ENCODE measurements around the gene MYL10. TPM values are rescaled to one million over a fixed set of nuclear protein-coding genes. Genes with fewer than 3 reads are reported as not detected.

Gene MYL10
- total RNA-seq, 4 donors from 2014 or later, result not detected

DNA sequence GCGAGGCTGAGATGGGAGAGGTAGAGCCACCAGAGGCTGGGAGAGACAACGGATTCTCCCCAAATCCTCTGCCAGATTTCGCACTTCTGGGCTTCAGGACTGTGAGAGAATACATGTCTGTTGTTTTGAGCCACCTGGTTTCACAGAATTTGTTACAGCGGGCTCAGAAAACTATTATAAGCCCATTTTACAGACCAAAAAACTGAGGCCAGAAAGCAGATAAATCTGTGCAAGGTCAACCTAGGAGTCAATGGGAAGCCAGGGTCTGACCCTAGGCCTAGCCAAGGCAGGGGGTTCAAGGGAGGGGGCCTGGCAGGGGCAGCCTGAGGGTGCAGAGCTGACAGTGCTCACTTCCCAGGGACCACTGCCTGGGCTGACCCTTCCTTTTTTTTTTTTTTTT lies 8.7 kb downstream of the MYL10 start:
- TF ChIP-seq, protein P1, sequence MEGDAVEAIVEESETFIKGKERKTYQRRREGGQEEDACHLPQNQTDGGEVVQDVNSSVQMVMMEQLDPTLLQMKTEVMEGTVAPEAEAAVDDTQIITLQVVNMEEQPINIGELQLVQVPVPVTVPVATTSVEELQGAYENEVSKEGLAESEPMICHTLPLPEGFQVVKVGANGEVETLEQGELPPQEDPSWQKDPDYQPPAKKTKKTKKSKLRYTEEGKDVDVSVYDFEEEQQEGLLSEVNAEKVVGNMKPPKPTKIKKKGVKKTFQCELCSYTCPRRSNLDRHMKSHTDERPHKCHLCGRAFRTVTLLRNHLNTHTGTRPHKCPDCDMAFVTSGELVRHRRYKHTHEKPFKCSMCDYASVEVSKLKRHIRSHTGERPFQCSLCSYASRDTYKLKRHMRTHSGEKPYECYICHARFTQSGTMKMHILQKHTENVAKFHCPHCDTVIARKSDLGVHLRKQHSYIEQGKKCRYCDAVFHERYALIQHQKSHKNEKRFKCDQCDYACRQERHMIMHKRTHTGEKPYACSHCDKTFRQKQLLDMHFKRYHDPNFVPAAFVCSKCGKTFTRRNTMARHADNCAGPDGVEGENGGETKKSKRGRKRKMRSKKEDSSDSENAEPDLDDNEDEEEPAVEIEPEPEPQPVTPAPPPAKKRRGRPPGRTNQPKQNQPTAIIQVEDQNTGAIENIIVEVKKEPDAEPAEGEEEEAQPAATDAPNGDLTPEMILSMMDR (IDR thresholded peaks at IDR 0.05), result no peak
- no peak for ATAC-seq (ENCODE audit: low FRiP score)
- DNase-seq (ENCODE audit: low spot score), result no peak

DNA sequence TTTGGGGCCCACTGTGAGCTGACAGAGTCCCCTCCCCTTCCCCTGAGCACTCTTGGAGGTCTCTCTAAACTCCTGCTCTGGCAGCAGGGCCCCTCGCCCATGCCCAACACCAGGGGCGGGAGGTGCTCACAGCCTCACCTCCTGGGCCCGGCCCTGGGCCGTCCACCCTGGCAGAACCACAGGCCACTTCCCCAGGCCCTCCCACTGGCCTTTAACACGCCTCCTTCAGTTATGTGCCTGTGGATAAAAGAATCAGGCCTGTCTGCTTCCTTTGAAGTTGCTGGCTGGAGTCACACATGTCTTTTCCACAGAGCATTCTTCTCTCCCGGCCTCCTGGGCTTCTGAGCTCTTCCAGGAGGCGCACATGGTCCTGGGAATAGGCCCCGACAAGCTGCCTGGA lies 10.2 kb downstream of the MYL10 start:
- TF ChIP-seq, protein P1 (IDR thresholded peaks at IDR 0.05), result no peak
- DNase-seq (ENCODE audit: low spot score) (no peak), ATAC-seq (ENCODE audit: low FRiP score) (no peak)

DNA sequence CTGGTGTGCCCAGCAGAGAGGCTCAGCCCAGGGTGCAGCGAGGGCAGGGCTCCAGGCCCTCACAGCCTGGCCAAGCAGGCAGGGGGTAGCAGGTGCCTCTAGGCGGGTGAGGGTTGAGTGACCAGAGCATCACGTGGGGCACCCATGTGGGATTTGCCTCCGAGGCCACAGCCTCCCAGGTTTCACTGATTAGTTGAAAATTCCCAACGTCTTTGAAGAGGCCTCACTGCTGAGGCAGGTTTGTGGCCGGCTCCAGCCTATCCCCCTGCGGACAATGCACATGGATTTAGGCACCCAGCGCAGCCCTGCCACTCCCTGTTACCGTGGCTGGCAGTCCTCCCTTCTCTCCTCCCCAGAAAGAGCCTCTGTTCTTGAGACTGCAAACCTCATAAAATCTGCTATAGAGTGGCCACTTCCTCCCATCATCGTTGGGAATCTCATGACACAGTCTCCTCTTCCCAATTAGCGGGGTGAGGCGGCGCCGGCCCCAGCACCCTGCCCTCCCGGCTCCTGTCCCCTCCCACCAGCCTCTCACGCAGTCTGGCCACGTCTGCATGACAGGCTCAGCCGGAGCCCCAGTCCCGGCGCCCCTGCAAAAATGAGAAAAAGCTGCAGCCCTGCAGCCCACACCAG lies 10.8 kb downstream of the MYL10 start:
- TF ChIP-seq, protein P1 (IDR thresholded peaks at IDR 0.05), result no peak
- no peak for DNase-seq (ENCODE audit: low spot score)
- no peak for ATAC-seq (ENCODE audit: low FRiP score)

DNA sequence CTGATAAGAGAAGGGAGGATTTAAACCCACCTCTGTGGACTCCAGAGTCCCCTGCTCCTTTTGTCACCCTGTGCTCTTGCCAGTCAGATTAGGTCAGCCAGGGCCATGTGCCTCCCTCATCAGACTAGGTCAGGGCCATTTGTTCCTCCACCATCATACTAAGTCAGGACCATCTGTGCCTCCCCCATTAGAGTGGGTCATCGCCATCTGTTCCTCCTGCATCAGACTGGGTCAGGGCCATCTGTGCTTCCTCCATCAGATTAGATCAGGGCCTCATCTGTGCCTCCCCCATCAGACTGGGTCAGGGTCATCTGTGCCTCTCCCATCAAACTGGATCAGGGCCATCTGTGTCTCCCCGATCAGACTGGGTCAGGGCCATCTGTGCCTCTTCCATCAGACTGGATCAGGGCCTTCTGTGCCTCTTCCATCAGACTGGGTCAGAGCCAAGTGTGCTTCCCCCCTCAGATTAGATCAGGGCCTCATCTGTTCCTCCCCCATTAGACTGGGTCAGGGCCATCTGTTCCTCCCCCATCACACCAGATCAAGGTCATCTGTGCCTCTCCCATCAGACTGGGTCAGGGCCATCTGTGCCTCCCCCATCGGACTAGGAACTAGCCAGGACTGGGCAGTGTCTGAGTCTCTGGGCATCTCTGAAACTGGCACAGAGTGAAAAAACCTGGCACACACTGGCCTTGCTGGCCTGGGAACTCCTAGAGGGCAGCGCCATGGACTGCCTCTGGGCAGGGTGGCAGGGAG lies 11.5 kb downstream of the MYL10 start:
- ATAC-seq (ENCODE audit: low FRiP score) (no peak), DNase-seq (ENCODE audit: low spot score) (no peak)
- TF ChIP-seq, protein P1 (IDR thresholded peaks at IDR 0.05), result no peak

DNA sequence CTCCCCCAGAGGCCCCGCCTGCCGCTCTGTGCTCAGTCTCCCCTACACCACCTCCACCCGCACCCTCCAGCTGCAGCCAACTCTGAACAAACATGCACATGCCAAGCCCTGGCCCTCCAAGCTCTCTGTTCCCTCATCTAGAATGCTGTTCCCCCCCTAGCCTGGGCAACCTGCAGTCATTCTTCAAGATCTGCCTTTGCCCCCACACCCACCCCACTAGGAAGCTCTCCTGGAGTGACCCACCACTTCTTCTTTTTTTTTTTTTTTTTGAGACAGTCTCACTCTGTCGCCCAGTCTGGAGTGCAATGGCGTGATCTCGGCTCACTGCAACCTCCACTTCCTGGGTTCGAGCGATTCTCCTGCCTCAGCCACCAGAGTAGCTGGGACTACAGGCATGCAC lies 13.7 kb downstream of the MYL10 start:
- ATAC-seq (ENCODE audit: low FRiP score), result no peak

DNA sequence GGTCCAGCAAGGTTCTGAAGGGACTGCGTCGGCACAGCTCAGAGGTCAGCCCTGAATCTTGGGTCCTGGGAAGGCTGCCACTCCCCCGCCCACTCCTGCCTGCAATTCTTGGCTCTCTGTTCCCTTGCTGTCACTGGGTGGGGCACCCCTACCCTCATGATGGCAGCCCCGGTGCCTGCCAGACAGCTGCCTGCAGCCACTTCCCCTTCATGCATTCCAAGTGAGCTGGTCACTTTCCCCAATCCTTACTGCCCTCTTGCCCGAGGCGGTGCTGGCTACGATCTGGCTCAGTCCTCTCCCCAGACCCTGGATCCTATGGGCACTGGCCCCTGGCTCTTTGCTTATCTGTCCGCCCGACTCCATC lies 14.2 kb downstream of the MYL10 start:
- TF ChIP-seq, protein P1 (IDR thresholded peaks at IDR 0.05), result no peak
- ATAC-seq (ENCODE audit: low FRiP score) (no peak), DNase-seq (ENCODE audit: low spot score) (no peak)

More for the DNA sequence above, 13.7 kb downstream of the MYL10 start:
- TF ChIP-seq, protein P1 (IDR thresholded peaks at IDR 0.05), result no peak
- DNase-seq (ENCODE audit: low spot score), result no peak
